GM19467 (cell line): Measurements from ENCODE around the gene OR2AE1.
"Not testable (repeated sequence)": the region's sequence is repeated elsewhere in the genome, so short reads cannot be mapped to it uniquely, and the experiment has no call there.

ENCODE experiments used
- ATAC-seq: cut with Tn5 transposase; IDR thresholded peaks from one replicate; pipeline ENCODE4 v1.9.1; 2021; ENCODE audit warnings: mild to moderate bottlenecking, moderate library complexity; ENCODE audit not compliant: unreplicated experiment

Gene OR2AE1

GRCh38 chr7:99876933-99877332 is at the start of gene OR2AE1:
Gene OR2AE1 (minus strand): TSS chr7:99877033. CDS start chr7:99877033, 0 bp downstream.
- ATAC-seq = no peak

- ATAC-seq = no peak
Measured at GRCh38 chr7:99926321-99926720, 49.5 kb upstream of the OR2AE1 start.

- ATAC-seq = no peak
Measured at GRCh38 chr7:99923200-99923599, 46.4 kb upstream of the OR2AE1 start.

- no peak for ATAC-seq
Measured at GRCh38 chr7:99920149-99920548, 43.3 kb upstream of the OR2AE1 start.

GRCh38 chr7:99919814-99920112 is 42.9 kb upstream of the OR2AE1 start:
- ATAC-seq = no peak

GRCh38 chr7:99918959-99919813 is 42.4 kb upstream of the OR2AE1 start, which contains the start of gene TRIM4:
Gene TRIM4 (minus strand): TSS chr7:99919530. CDS start chr7:99919401, 129 bp downstream.
- peak; percentile 94 for ATAC-seq

GRCh38 chr7:99910976-99911375 is 34.1 kb upstream of the OR2AE1 start:
- no peak for ATAC-seq

GRCh38 chr7:99901581-99901980 is 24.7 kb upstream of the OR2AE1 start:
- ATAC-seq = no peak

GRCh38 chr7:99899830-99900519 is 23.1 kb upstream of the OR2AE1 start:
- no peak for ATAC-seq

- no peak for ATAC-seq
Measured at GRCh38 chr7:99898836-99899235, 22.0 kb upstream of the OR2AE1 start.

GRCh38 chr7:99898023-99898357 is 21.2 kb upstream of the OR2AE1 start:
- ATAC-seq = no peak

GRCh38 chr7:99897322-99898022 is 20.6 kb upstream of the OR2AE1 start:
- ATAC-seq = no peak

GRCh38 chr7:99894738-99895137 is 17.9 kb upstream of the OR2AE1 start:
- ATAC-seq = no peak

GRCh38 chr7:99893280-99893679 is 16.4 kb upstream of the OR2AE1 start:
- ATAC-seq = no peak

GRCh38 chr7:99890348-99890747 is 13.5 kb upstream of the OR2AE1 start:
- ATAC-seq = not testable (repeated sequence)

GRCh38 chr7:99888366-99888765 is 11.5 kb upstream of the OR2AE1 start:
- not testable (repeated sequence) for ATAC-seq

- ATAC-seq = no peak
Measured at GRCh38 chr7:99881370-99881769, 4.5 kb upstream of the OR2AE1 start.

- ATAC-seq = no peak
Measured at GRCh38 chr7:99876491-99876890, 342 bp downstream of the OR2AE1 start.

GRCh38 chr7:99868246-99868645 is 8.6 kb downstream of the OR2AE1 start:
- no peak for ATAC-seq

GRCh38 chr7:99867477-99867876 is 9.4 kb downstream of the OR2AE1 start:
- not testable (repeated sequence) for ATAC-seq

- ATAC-seq = no peak
Measured at GRCh38 chr7:99863847-99864440, 12.9 kb downstream of the OR2AE1 start.
